GM23338 (cell line): ENCODE results near the gene MGME1. TPM values are rescaled to one million over a fixed set of nuclear protein-coding genes. Genes with fewer than 3 reads are reported as not detected.

Experiments
- ATAC-seq: fragments of 200-7000 bp; cut with Tn5 transposase; 3 replicates; pipeline ENCODE4 v1.9.1; 2020
- DNase-seq: peaks from one replicate; pipeline ENCODE4 v3.0.0-alpha.2; 2015; ENCODE audit warnings: low spot score
- H2AFZ ChIP-seq: fragments of 200-600 bp; sonication (generic); 2 replicates; pipeline ENCODE4 v1.8.0; 2016; ENCODE audit warnings: antibody characterized with exemption, mild to moderate bottlenecking, moderate library complexity
- H3F3A ChIP-seq: fragments of 200-600 bp; sonication (generic); replicated peaks from 2 replicates; pipeline ENCODE4 v1.8.0; 2017; ENCODE audit warnings: antibody characterized with exemption, mixed run types, low read depth
- H3K27ac ChIP-seq: fragments of 200-600 bp; sonication (generic); 2 replicates; pipeline ENCODE4 v1.6.1; 2016; ENCODE audit warnings: low read depth
- H3K27me3 ChIP-seq: fragments of 200-600 bp; sonication (generic); 2 replicates; pipeline ENCODE4 v1.8.0; 2016; ENCODE audit warnings: mild to moderate bottlenecking, mixed run types, moderate library complexity; ENCODE audit not compliant: insufficient read depth
- H3K36me3 ChIP-seq: fragments of 200-600 bp; sonication (generic); 2 replicates; pipeline ENCODE4 v1.8.0; 2016; ENCODE audit warnings: mild to moderate bottlenecking; ENCODE audit not compliant: insufficient read depth
- H3K4me1 ChIP-seq: fragments of 200-600 bp; sonication (generic); 2 replicates; pipeline ENCODE4 v1.8.0; 2016; ENCODE audit warnings: mild to moderate bottlenecking, moderate library complexity; ENCODE audit not compliant: insufficient read depth
- H3K4me2 ChIP-seq: fragments of 200-600 bp; sonication (generic); 2 replicates; pipeline ENCODE4 v1.7.1; 2017; ENCODE audit warnings: mixed run types
- H3K4me3 ChIP-seq: fragments of 200-600 bp; sonication (generic); 2 replicates; pipeline ENCODE4 v1.6.1; 2016; ENCODE audit warnings: mixed run types
- H3K79me2 ChIP-seq: fragments of 200-600 bp; sonication (generic); replicated peaks from 2 replicates; pipeline ENCODE4 v1.8.0; 2017; ENCODE audit warnings: mild to moderate bottlenecking; ENCODE audit not compliant: insufficient read depth
- H3K9me2 ChIP-seq: fragments of 200-600 bp; sonication (generic); 2 replicates; pipeline ENCODE4 v1.8.0; 2017; ENCODE audit not compliant: insufficient read depth
- H4K20me1 ChIP-seq: fragments of 200-600 bp; sonication (generic); replicated peaks from 2 replicates; pipeline ENCODE4 v1.8.0; 2017; ENCODE audit warnings: mild to moderate bottlenecking; ENCODE audit not compliant: insufficient read depth
- H3K27ac Mint-ChIP-seq: 2 replicates; pipeline ENCODE4 v1.8.0; 2020; ENCODE audit warnings: inconsistent platforms, mild to moderate bottlenecking, moderate library complexity, mixed read lengths
- H3K27me3 Mint-ChIP-seq: 3 replicates; pipeline ENCODE4 v1.8.0; 2022; ENCODE audit warnings: low read depth, mild to moderate bottlenecking, moderate library complexity, mixed read lengths, inconsistent platforms; ENCODE audit not compliant: insufficient read depth, poor library complexity
- H3K36me3 Mint-ChIP-seq: 3 replicates; pipeline ENCODE4 v1.8.0; 2021; ENCODE audit warnings: low read depth, mild to moderate bottlenecking, inconsistent platforms, moderate library complexity, mixed read lengths
- H3K4me1 Mint-ChIP-seq: 3 replicates; pipeline ENCODE4 v1.8.0; 2020; ENCODE audit warnings: mild to moderate bottlenecking, inconsistent platforms, mixed read lengths
- H3K4me3 Mint-ChIP-seq: 3 replicates; pipeline ENCODE4 v1.8.0; 2021; ENCODE audit warnings: moderate library complexity, mild to moderate bottlenecking, inconsistent platforms, mixed read lengths
- H3K9me3 Mint-ChIP-seq: 3 replicates; pipeline ENCODE4 v1.8.0; 2020; ENCODE audit warnings: moderate library complexity, mild to moderate bottlenecking, inconsistent platforms, mixed read lengths
- CREB1 ChIP-seq: fragments of 250-450 bp; sonication (Bioruptor Pico); IDR thresholded peaks from 2 replicates; pipeline ENCODE4 v1.5.0; 2020; ENCODE audit warnings: low read depth, mild to moderate bottlenecking, moderate library complexity
- EZH2phosphoT487 ChIP-seq: fragments of 200-600 bp; sonication (generic); IDR thresholded peaks from one replicate; pipeline ENCODE4 v1.8.1; 2018; ENCODE audit warnings: antibody characterized with exemption; ENCODE audit not compliant: unreplicated experiment
- JUNB ChIP-seq: IDR thresholded peaks from one replicate; pipeline ENCODE4 v1.6.1; 2016; ENCODE audit warnings: antibody characterized with exemption; ENCODE audit not compliant: unreplicated experiment
- NANOG ChIP-seq: IDR thresholded peaks from 2 replicates; pipeline ENCODE4 v1.6.1; 2016; ENCODE audit warnings: antibody characterized with exemption, borderline replicate concordance
- POLR2AphosphoS5 ChIP-seq: IDR thresholded peaks from 2 replicates; pipeline ENCODE4 v1.6.1; 2016; ENCODE audit warnings: antibody characterized with exemption, low read depth
- STAT1 ChIP-seq: IDR thresholded peaks from one replicate; pipeline ENCODE4 v1.6.1; 2016; ENCODE audit warnings: antibody characterized with exemption; ENCODE audit not compliant: unreplicated experiment
- ZNF114 ChIP-seq: fragments of 250-450 bp; sonication (Bioruptor Pico); IDR thresholded peaks from 2 replicates; pipeline ENCODE4 v1.5.0; 2020; ENCODE audit warnings: mild to moderate bottlenecking, moderate library complexity
- ZNF331 ChIP-seq: fragments of 250-450 bp; sonication (Bioruptor Pico); IDR thresholded peaks from 2 replicates; pipeline ENCODE4 v1.5.0; 2020; ENCODE audit warnings: low read depth, mild to moderate bottlenecking, moderate library complexity
- polyA plus RNA-seq: library from polyadenylated mRNA; unstranded; fragments of >200 nt; fragmentation: Nextera tagmentation; extraction: Ambion mirVana; gene quantifications from 2 replicates; pipeline ENCODE4 v1.2.1, GENCODE V29; 2016
- total RNA-seq: library from RNA; depleted of rRNA; stranded (reverse); fragments of >200 nt; shearing (Covaris generic); gene quantifications from 2 replicates; pipeline ENCODE4 v1.2.3, GENCODE V29; 2014
- TF ChIP-seq, protein P1 (sequence below): IDR thresholded peaks from 2 replicates; pipeline ENCODE4 v1.6.1; 2016; ENCODE audit warnings: antibody characterized with exemption
- TF ChIP-seq, protein P2 (sequence below), 2 experiments: fragments of 200-600 bp in 1 of 2; sonication (generic) in 1 of 2; conservative IDR thresholded peaks; 2 replicates each; pipeline versions ENCODE4 v1.5.1 to v1.6.1; 2016 to 2017; ENCODE audit warnings: antibody characterized with exemption in 2 of 2, low read depth in 2 of 2, mild to moderate bottlenecking in 2 of 2, moderate library complexity in 1 of 2
- TF ChIP-seq, protein P3 (sequence below): IDR thresholded peaks from one replicate; pipeline ENCODE4 v1.6.1; 2018; ENCODE audit warnings: antibody characterized with exemption; ENCODE audit not compliant: unreplicated experiment
- TF ChIP-seq, protein P4 (sequence below): fragments of 250-450 bp; sonication (Bioruptor Pico); IDR thresholded peaks from 2 replicates; pipeline ENCODE4 v1.5.0; 2020; ENCODE audit warnings: mild to moderate bottlenecking, moderate library complexity

Gene MGME1
- total and polyA plus RNA-seq, 2 experiments from 2014 or later: 43.1 to 56.9 TPM

DNA sequence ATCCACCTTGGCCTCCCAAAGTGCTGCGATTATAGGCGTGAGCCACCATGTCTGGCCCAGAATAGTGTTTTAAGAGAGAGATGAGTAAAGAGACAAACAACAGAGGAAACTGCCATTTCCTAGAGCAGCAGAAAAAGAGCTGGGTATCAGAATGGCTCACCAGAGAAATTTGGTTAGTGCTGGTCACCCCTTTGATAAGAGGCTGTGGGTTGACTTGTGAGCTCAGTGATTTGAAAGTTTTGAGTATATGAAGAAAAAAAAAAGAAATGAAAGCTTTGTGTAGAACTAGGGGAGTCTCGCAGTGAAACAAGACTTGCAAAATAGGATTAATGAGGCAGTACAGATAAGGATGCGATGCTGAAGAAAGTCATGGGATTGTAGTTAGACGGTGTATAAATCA lies 29.6 kb downstream of the MGME1 start:
- Histone ChIP-seq H3K9me2 (no peaks in the 10 kb centered on the region), H3K27me3 (no peaks in the 10 kb centered on the region), H4K20me1 (no peaks in the 10 kb centered on the region), H2AFZ (no peak overlapping the region), H3K4me3 (no peak overlapping the region), H3K36me3 (no peaks in the 10 kb centered on the region), H3K79me2 (no peaks in the 10 kb centered on the region), H3K4me2 (no peak overlapping the region), H3K27ac (0 out of 2 replicates have a peak overlapping the region, but pooled peaks have one; percentile 26), H3F3A (no peaks in the 10 kb centered on the region), H3K4me1 (no peaks in the 10 kb centered on the region)
- Mint-ChIP-seq H3K9me3 (no peaks in the 10 kb centered on the region; the same call in 2 of the 3 replicates), H3K36me3 (no peaks in the 10 kb centered on the region), H3K27ac (no peak overlapping the region), H3K4me3 (no peak overlapping the region), H3K4me1 (peaks cover 13% of the 10 kb centered on the region), H3K27me3 (no peaks in the 10 kb centered on the region)
- TF ChIP-seq ZNF114 (no peak), EZH2phosphoT487 (no peak), STAT1 (no peak), ZNF331 (no peak), JUNB (no peak), NANOG (no peak), POLR2AphosphoS5 (no peak), CREB1 (CRISPR knock-in tag) (no peak)
- TF ChIP-seq, protein P1, sequence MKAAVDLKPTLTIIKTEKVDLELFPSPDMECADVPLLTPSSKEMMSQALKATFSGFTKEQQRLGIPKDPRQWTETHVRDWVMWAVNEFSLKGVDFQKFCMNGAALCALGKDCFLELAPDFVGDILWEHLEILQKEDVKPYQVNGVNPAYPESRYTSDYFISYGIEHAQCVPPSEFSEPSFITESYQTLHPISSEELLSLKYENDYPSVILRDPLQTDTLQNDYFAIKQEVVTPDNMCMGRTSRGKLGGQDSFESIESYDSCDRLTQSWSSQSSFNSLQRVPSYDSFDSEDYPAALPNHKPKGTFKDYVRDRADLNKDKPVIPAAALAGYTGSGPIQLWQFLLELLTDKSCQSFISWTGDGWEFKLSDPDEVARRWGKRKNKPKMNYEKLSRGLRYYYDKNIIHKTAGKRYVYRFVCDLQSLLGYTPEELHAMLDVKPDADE: no peak
- TF ChIP-seq, protein P2, sequence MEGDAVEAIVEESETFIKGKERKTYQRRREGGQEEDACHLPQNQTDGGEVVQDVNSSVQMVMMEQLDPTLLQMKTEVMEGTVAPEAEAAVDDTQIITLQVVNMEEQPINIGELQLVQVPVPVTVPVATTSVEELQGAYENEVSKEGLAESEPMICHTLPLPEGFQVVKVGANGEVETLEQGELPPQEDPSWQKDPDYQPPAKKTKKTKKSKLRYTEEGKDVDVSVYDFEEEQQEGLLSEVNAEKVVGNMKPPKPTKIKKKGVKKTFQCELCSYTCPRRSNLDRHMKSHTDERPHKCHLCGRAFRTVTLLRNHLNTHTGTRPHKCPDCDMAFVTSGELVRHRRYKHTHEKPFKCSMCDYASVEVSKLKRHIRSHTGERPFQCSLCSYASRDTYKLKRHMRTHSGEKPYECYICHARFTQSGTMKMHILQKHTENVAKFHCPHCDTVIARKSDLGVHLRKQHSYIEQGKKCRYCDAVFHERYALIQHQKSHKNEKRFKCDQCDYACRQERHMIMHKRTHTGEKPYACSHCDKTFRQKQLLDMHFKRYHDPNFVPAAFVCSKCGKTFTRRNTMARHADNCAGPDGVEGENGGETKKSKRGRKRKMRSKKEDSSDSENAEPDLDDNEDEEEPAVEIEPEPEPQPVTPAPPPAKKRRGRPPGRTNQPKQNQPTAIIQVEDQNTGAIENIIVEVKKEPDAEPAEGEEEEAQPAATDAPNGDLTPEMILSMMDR (conservative IDR thresholded peaks at IDR 0.05; ENCODE audit: low read depth in 2 of 2): no peak
- TF ChIP-seq, protein P3, sequence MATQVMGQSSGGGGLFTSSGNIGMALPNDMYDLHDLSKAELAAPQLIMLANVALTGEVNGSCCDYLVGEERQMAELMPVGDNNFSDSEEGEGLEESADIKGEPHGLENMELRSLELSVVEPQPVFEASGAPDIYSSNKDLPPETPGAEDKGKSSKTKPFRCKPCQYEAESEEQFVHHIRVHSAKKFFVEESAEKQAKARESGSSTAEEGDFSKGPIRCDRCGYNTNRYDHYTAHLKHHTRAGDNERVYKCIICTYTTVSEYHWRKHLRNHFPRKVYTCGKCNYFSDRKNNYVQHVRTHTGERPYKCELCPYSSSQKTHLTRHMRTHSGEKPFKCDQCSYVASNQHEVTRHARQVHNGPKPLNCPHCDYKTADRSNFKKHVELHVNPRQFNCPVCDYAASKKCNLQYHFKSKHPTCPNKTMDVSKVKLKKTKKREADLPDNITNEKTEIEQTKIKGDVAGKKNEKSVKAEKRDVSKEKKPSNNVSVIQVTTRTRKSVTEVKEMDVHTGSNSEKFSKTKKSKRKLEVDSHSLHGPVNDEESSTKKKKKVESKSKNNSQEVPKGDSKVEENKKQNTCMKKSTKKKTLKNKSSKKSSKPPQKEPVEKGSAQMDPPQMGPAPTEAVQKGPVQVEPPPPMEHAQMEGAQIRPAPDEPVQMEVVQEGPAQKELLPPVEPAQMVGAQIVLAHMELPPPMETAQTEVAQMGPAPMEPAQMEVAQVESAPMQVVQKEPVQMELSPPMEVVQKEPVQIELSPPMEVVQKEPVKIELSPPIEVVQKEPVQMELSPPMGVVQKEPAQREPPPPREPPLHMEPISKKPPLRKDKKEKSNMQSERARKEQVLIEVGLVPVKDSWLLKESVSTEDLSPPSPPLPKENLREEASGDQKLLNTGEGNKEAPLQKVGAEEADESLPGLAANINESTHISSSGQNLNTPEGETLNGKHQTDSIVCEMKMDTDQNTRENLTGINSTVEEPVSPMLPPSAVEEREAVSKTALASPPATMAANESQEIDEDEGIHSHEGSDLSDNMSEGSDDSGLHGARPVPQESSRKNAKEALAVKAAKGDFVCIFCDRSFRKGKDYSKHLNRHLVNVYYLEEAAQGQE: no peak
- TF ChIP-seq, protein P4, sequence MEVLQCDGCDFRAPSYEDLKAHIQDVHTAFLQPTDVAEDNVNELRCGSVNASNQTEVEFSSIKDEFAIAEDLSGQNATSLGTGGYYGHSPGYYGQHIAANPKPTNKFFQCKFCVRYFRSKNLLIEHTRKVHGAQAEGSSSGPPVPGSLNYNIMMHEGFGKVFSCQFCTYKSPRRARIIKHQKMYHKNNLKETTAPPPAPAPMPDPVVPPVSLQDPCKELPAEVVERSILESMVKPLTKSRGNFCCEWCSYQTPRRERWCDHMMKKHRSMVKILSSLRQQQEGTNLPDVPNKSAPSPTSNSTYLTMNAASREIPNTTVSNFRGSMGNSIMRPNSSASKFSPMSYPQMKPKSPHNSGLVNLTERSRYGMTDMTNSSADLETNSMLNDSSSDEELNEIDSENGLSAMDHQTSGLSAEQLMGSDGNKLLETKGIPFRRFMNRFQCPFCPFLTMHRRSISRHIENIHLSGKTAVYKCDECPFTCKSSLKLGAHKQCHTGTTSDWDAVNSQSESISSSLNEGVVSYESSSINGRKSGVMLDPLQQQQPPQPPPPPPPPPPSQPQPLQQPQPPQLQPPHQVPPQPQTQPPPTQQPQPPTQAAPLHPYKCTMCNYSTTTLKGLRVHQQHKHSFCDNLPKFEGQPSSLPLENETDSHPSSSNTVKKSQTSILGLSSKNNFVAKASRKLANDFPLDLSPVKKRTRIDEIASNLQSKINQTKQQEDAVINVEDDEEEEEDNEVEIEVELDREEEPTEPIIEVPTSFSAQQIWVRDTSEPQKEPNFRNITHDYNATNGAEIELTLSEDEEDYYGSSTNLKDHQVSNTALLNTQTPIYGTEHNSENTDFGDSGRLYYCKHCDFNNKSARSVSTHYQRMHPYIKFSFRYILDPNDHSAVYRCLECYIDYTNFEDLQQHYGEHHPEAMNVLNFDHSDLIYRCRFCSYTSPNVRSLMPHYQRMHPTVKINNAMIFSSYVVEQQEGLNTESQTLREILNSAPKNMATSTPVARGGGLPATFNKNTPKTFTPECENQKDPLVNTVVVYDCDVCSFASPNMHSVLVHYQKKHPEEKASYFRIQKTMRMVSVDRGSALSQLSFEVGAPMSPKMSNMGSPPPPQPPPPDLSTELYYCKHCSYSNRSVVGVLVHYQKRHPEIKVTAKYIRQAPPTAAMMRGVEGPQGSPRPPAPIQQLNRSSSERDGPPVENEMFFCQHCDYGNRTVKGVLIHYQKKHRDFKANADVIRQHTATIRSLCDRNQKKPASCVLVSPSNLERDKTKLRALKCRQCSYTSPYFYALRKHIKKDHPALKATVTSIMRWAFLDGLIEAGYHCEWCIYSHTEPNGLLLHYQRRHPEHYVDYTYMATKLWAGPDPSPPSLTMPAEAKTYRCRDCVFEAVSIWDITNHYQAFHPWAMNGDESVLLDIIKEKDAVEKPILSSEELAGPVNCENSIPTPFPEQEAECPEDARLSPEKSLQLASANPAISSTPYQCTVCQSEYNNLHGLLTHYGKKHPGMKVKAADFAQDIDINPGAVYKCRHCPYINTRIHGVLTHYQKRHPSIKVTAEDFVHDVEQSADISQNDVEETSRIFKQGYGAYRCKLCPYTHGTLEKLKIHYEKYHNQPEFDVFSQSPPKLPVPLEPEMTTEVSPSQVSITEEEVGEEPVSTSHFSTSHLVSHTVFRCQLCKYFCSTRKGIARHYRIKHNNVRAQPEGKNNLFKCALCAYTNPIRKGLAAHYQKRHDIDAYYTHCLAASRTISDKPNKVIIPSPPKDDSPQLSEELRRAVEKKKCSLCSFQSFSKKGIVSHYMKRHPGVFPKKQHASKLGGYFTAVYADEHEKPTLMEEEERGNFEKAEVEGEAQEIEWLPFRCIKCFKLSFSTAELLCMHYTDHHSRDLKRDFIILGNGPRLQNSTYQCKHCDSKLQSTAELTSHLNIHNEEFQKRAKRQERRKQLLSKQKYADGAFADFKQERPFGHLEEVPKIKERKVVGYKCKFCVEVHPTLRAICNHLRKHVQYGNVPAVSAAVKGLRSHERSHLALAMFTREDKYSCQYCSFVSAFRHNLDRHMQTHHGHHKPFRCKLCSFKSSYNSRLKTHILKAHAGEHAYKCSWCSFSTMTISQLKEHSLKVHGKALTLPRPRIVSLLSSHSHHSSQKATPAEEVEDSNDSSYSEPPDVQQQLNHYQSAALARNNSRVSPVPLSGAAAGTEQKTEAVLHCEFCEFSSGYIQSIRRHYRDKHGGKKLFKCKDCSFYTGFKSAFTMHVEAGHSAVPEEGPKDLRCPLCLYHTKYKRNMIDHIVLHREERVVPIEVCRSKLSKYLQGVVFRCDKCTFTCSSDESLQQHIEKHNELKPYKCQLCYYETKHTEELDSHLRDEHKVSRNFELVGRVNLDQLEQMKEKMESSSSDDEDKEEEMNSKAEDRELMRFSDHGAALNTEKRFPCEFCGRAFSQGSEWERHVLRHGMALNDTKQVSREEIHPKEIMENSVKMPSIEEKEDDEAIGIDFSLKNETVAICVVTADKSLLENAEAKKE: no peak
- no peak for ATAC-seq
- no peak for DNase-seq
